HG03196 (cell line): ENCODE results near the gene SIK1.

Experiments used
- ATAC-seq: cut with Tn5 transposase; IDR thresholded peaks from one replicate; pipeline ENCODE4 v1.9.1; 2021; ENCODE audit not compliant: unreplicated experiment

SIK1 gene

GRCh38 chr21:43369124-43369523 lies 57.8 kb downstream of the SIK1 start:
- ATAC-seq, result no peak

- no peak for ATAC-seq
These were observed 58.2 kb downstream of the SIK1 start for GRCh38 chr21:43368685-43369084.

DNA sequence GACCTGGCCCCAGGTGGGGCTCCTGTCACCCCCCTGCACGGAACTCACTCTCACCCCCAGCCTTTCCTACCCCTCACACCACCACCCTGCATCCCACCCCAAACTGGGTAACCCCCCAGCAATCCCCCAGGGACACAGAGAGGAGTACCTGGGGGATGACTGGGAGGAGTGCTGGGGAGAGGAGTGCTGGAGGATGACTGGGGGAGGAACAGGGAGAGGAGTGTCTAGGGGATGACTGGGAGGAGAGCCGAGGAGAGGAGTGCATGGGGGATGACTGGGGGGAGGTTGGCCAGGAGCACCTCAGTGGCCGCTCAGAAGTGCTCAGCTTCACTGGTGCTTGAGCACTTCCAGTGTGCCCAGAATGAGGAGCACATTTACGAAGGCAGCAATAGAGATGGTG lies 59.1 kb downstream of the SIK1 start:
- ATAC-seq, result no peak

DNA sequence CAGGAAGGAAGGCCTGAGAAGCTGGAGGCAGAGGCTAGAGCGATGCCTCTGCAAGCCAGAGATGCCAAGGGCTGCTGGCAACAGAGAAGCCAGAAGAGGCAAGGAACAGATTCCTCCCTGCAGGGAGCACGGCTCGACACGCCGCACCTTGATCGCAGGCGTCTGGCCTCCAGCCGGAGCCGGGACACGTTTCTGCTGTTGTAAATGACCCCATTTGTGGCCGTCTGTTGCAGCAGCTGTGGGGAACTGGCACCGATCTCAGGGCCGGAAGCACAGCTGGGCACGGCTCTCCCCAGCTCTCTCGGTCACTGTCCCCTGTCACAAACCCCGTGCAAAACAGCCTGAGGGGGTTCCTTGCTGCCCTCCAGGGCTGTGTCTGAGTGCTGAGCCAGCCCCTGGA lies 59.6 kb downstream of the SIK1 start:
- no peak for ATAC-seq

GRCh38 chr21:43366656-43367055 lies 60.3 kb downstream of the SIK1 start:
- no peak for ATAC-seq

DNA sequence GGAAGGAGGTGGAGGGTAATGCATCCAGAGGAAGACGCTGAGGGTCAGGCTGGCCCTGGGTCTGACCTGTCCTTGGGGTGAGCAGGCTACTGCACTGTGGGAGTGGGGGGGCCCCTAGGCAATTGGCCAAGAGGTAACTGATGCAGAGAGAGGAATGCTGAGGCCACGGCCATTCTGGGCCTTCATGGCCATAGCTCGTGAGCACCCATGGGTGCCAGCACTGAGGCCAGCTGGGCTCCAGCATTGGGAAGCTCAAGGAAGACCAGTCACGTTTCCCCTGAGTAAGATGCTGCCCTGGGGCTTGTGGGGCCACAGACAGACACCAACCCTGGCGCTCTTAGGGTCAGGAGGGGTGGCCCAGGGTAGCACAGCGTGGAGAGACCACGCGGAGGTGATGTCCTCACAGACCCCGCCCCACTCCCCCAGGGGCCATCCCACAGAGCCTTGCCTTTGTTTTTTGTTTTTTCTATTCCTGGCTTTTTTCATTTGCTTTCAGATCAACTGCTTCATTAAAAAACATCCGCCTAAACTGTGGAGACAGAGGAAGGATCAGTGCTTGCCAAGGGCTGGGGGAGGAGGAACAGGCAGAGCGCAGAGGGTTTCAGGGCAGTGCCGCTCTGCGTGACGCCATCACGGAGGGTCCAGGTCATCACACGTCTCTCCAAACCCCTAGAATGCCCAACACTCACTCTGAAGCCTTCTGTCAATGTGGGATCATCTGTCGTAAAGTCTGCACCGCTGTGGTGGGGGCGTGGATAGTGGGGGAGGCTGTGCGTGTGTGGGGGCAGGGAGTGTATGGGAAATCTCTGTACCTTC lies 61.1 kb downstream of the SIK1 start:
- ATAC-seq, result no peak

DNA sequence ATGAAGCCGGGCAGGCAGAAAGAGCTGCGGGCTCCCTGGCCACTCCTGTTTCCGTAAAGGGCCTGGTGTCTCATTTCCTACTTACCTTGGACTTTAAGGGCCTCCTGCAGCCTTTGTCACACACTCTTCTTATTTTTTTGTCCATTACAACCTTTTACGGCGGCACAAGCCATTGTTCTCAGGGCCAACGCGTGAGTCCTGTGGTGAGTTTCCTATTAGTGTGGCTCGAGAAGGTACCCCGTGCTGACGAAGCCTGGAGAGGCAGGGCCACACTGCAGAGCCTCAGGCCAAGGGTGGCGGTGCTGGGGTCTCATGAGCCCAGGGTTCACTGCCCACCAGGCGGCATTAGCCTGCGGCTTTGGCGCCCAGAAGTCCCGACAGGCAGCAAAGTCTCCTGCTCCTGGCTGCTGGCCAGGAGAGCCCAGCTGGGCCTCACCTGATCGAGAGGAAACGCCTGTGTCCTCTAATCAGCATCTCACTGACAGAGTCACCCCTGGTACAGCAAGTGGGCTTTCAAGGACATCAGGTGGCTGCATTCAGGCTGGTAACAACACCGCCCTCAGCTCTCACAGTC lies 62.0 kb downstream of the SIK1 start:
- ATAC-seq, result no peak
